Activated naive CD4-positive, alpha-beta T cell treated with anti-CD3 and anti-CD28 coated beads, Interleukin-2, amount 10 ng/mL, durations not matched to agents 7 days and 5 days (primary cell): ENCODE results near the gene WDR91.
"Not testable (repeated sequence)": the region's sequence is repeated elsewhere in the genome, so short reads cannot be mapped to it uniquely, and the experiment has no call there.

Experiments
- CTCF ChIA-PET: fragments of 350-600 bp; sonication (Branson Sonifier 250); formaldehyde crosslinking; loops from one replicate; lab custom pipeline; 2021; ENCODE audit warnings: antibody characterized with exemption; lab: Charles Lee
- DNase-seq: peaks from one replicate; pipeline ENCODE4 v3.0.0-alpha.2; 2020
- H3K27ac Mint-ChIP-seq: one replicate; pipeline ENCODE4 v1.8.0; 2021; ENCODE audit warnings: mild to moderate bottlenecking, moderate library complexity, mixed read lengths
- H3K27me3 Mint-ChIP-seq: one replicate; pipeline ENCODE4 v1.8.0; 2021; ENCODE audit warnings: mild to moderate bottlenecking, mixed read lengths
- H3K36me3 Mint-ChIP-seq: one replicate; pipeline ENCODE4 v1.8.0; 2021; ENCODE audit warnings: mixed read lengths
- H3K4me1 Mint-ChIP-seq: one replicate; pipeline ENCODE4 v1.8.0; 2021; ENCODE audit warnings: mixed read lengths
- H3K4me3 Mint-ChIP-seq: one replicate; pipeline ENCODE4 v1.8.0; 2021; ENCODE audit warnings: mild to moderate bottlenecking, moderate library complexity, mixed read lengths
- H3K9me3 Mint-ChIP-seq: one replicate; pipeline ENCODE4 v1.8.0; 2021; ENCODE audit warnings: mixed read lengths

The WDR91 gene

GRCh38 chr7:135185471-135186260 lies 25.7 kb downstream of the WDR91 start:
- Mint-ChIP-seq H3K9me3 (peaks cover 25% of the 10 kb centered on the region), H3K4me3 (no peak overlapping the region), H3K27me3 (no peaks in the 10 kb centered on the region), H3K27ac (no peak overlapping the region), H3K4me1 (no peaks in the 10 kb centered on the region), H3K36me3 (peaks cover 59% of the 10 kb centered on the region)
- peak; percentile 10 for DNase-seq
- CTCF ChIA-PET: no interaction called here

GRCh38 chr7:135184254-135184841 lies 27.0 kb downstream of the WDR91 start:
- Mint-ChIP-seq H3K27me3 (no peaks in the 10 kb centered on the region), H3K9me3 (peaks cover 39% of the 10 kb centered on the region), H3K4me1 (no peaks in the 10 kb centered on the region), H3K4me3 (no peak overlapping the region), H3K27ac (no peak overlapping the region), H3K36me3 (peaks cover 63% of the 10 kb centered on the region)
- CTCF ChIA-PET: no interaction called here
- DNase-seq: no peak

GRCh38 chr7:135183478-135183877 lies 27.8 kb downstream of the WDR91 start:
- Mint-ChIP-seq H3K27me3 (no peaks in the 10 kb centered on the region), H3K27ac (no peak overlapping the region), H3K9me3 (peaks cover 45% of the 10 kb centered on the region), H3K4me3 (no peak overlapping the region), H3K36me3 (peaks cover 62% of the 10 kb centered on the region), H3K4me1 (no peaks in the 10 kb centered on the region)
- no peak for DNase-seq
- CTCF ChIA-PET: no interaction called here

- H3K4me1 Mint-ChIP-seq: no peaks in the 10 kb centered on the region
- H3K27me3 Mint-ChIP-seq: no peaks in the 10 kb centered on the region
- CTCF ChIA-PET: no interaction called here
- peaks cover 45% of the 10 kb centered on the region for H3K9me3 Mint-ChIP-seq
- peaks cover 52% of the 10 kb centered on the region for H3K36me3 Mint-ChIP-seq
- no peak overlapping the region for H3K27ac Mint-ChIP-seq
- H3K4me3 Mint-ChIP-seq: no peak overlapping the region
- DNase-seq: peak; percentile 10
Measured at GRCh38 chr7:135181929-135182678, 29.2 kb downstream of the WDR91 start.

- Mint-ChIP-seq H3K27ac (no peak overlapping the region), H3K9me3 (peaks cover 45% of the 10 kb centered on the region), H3K27me3 (no peaks in the 10 kb centered on the region), H3K4me3 (no peak overlapping the region), H3K4me1 (no peaks in the 10 kb centered on the region), H3K36me3 (peaks cover 50% of the 10 kb centered on the region)
- no peak for DNase-seq
- CTCF ChIA-PET: no interaction called here
Measured at GRCh38 chr7:135181261-135181928, 29.9 kb downstream of the WDR91 start.

- H3K27me3 Mint-ChIP-seq: no peaks in the 10 kb centered on the region
- H3K36me3 Mint-ChIP-seq: peaks cover 46% of the 10 kb centered on the region
- peaks cover 45% of the 10 kb centered on the region for H3K9me3 Mint-ChIP-seq
Measured at GRCh38 chr7:135180122-135180521, 31.2 kb downstream of the WDR91 start.

GRCh38 chr7:135179321-135179925 lies 31.9 kb downstream of the WDR91 start:
- no peak overlapping the region for H3K27ac Mint-ChIP-seq
- H3K4me3 Mint-ChIP-seq: no peak overlapping the region
- H3K36me3 Mint-ChIP-seq: peaks cover 43% of the 10 kb centered on the region
- H3K9me3 Mint-ChIP-seq: peaks cover 45% of the 10 kb centered on the region
- DNase-seq: no peak
- H3K27me3 Mint-ChIP-seq: no peaks in the 10 kb centered on the region
- CTCF ChIA-PET: interaction anchor here (0.7 to 1.4 kb wide), 2 partner anchors 8 to 241 kb away, joined by 3 to 4 read pairs; no protein-coding TSS in a partner anchor
- H3K4me1 Mint-ChIP-seq: no peaks in the 10 kb centered on the region

More at GRCh38 chr7:135180122-135180521, 31.2 kb downstream of the WDR91 start:
- peak; percentile 10 for DNase-seq
- H3K27ac Mint-ChIP-seq: no peak overlapping the region
- no peaks in the 10 kb centered on the region for H3K4me1 Mint-ChIP-seq
- no peak overlapping the region for H3K4me3 Mint-ChIP-seq
- CTCF ChIA-PET: interaction anchor here (1.4 kb wide), 1 partner anchor 9 kb away, joined by 4 read pairs; no protein-coding TSS in a partner anchor

- CTCF ChIA-PET: no interaction called here
- Mint-ChIP-seq H3K4me1 (no peaks in the 10 kb centered on the region), H3K4me3 (no peak overlapping the region), H3K27ac (no peak overlapping the region), H3K9me3 (peaks cover 42% of the 10 kb centered on the region), H3K27me3 (no peaks in the 10 kb centered on the region), H3K36me3 (peaks cover 34% of the 10 kb centered on the region)
- no peak for DNase-seq
Measured at GRCh38 chr7:135178364-135178763, 33.0 kb downstream of the WDR91 start.

- no peak overlapping the region for H3K4me3 Mint-ChIP-seq
- H3K4me1 Mint-ChIP-seq: peaks cover 1% of the 10 kb centered on the region
- peaks cover 22% of the 10 kb centered on the region for H3K36me3 Mint-ChIP-seq
- H3K27ac Mint-ChIP-seq: no peak overlapping the region
- CTCF ChIA-PET: no interaction called here
- no peak for DNase-seq
- peaks cover 32% of the 10 kb centered on the region for H3K9me3 Mint-ChIP-seq
- H3K27me3 Mint-ChIP-seq: no peaks in the 10 kb centered on the region
Measured at GRCh38 chr7:135177028-135177696, 34.2 kb downstream of the WDR91 start.

GRCh38 chr7:135175931-135176330 lies 35.4 kb downstream of the WDR91 start:
- CTCF ChIA-PET: interaction anchor here (1.8 kb wide), 1 partner anchor 211 kb away, joined by 4 read pairs; no protein-coding TSS in a partner anchor
- DNase-seq: no peak
- Mint-ChIP-seq H3K27me3 (no peaks in the 10 kb centered on the region), H3K36me3 (peaks cover 12% of the 10 kb centered on the region), H3K27ac (no peak overlapping the region), H3K4me3 (no peak overlapping the region), H3K4me1 (peaks cover 10% of the 10 kb centered on the region), H3K9me3 (peaks cover 21% of the 10 kb centered on the region)

- peaks cover 3% of the 10 kb centered on the region for H3K36me3 Mint-ChIP-seq
- no peaks in the 10 kb centered on the region for H3K27me3 Mint-ChIP-seq
- DNase-seq: no peak
- peaks cover 13% of the 10 kb centered on the region for H3K4me1 Mint-ChIP-seq
- no peak overlapping the region for H3K27ac Mint-ChIP-seq
- no peak overlapping the region for H3K4me3 Mint-ChIP-seq
- peaks cover 12% of the 10 kb centered on the region for H3K9me3 Mint-ChIP-seq
- CTCF ChIA-PET: interaction anchor here (1.8 kb wide), 1 partner anchor 210 kb away, joined by 4 read pairs; no protein-coding TSS in a partner anchor
Measured at GRCh38 chr7:135174941-135175340, 36.4 kb downstream of the WDR91 start.

GRCh38 chr7:135173916-135174315 lies 37.4 kb downstream of the WDR91 start:
- CTCF ChIA-PET, H3K27ac Mint-ChIP-seq, H3K27me3 Mint-ChIP-seq, H3K9me3 Mint-ChIP-seq, H3K4me3 Mint-ChIP-seq, DNase-seq: not testable (repeated sequence)
- H3K36me3 Mint-ChIP-seq: peaks cover 12% of the 10 kb centered on the region
- peaks cover 24% of the 10 kb centered on the region for H3K4me1 Mint-ChIP-seq
